Subcutaneous abdominal adipose tissue (tissue), 5 donors: Measurements from ENCODE around the gene CALCR.

Source experiments
- H3K27ac ChIP-seq: one replicate; pipeline ENCODE4 v1.7.0; 2013; ENCODE audit warnings: low read depth, mild to moderate bottlenecking, inconsistent platforms, low read length, moderate library complexity
- H3K27me3 ChIP-seq, 5 donors: one replicate each; pipeline ENCODE4 v1.7.0; 2013; ENCODE audit warnings: low read length in 5 of 5, inconsistent platforms in 1 of 5; ENCODE audit not compliant: control insufficient read depth in 5 of 5, insufficient read depth in 4 of 5
- H3K36me3 ChIP-seq, 5 donors: one replicate each; pipeline ENCODE4 v1.7.0; 2013; ENCODE audit warnings: low read length in 5 of 5; ENCODE audit not compliant: control insufficient read depth in 5 of 5, insufficient read depth in 5 of 5
- H3K4me1 ChIP-seq, 5 donors: one replicate each; pipeline ENCODE4 v1.7.0; 2013; ENCODE audit warnings: low read length in 5 of 5, mild to moderate bottlenecking in 3 of 5, moderate library complexity in 1 of 5; ENCODE audit not compliant: control insufficient read depth in 5 of 5, insufficient read depth in 5 of 5
- H3K4me3 ChIP-seq, 5 donors: one replicate each; pipeline ENCODE4 v1.7.0; 2013; ENCODE audit warnings: low read length in 5 of 5, low read depth in 1 of 5
- H3K9ac ChIP-seq, 5 donors: one replicate each; pipeline ENCODE4 v1.7.0; 2013; ENCODE audit warnings: low read length in 5 of 5, mild to moderate bottlenecking in 4 of 5, moderate library complexity in 3 of 5
- H3K9me3 ChIP-seq, 5 donors: one replicate each; pipeline ENCODE4 v1.7.0; 2013; ENCODE audit warnings: low read length in 5 of 5; ENCODE audit not compliant: control insufficient read depth in 5 of 5
- donor health status: healthy.
- donor health status: healthy.
- donor health status: healthy.
- donor health status: healthy.
- donor health status: healthy.

Gene CALCR

DNA sequence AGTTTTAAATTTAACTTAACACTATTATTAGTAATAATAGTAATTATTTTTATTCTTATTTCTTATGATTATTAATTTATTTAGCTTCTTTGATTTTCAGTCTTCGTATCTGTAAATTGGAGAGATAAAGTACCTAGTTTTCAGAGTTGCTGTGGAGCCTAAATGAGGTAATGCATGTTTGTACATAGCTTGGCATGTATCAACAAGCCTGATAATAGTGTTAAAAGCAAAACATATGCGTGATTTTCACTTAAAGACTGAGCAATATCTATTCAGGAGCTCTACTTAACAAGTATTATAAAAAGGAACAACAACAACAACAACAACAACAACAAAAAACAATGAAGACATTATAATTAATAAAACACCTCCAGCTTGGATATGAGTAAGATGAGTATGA is 12.4 kb downstream of the CALCR start:
- Histone ChIP-seq H3K4me3 (no peak overlapping the region), H3K27me3 (no peaks in the 10 kb centered on the region), H3K27ac (no peak overlapping the region), H3K9me3 (no peaks in the 10 kb centered on the region), H3K4me1 (no peaks in the 10 kb centered on the region), H3K36me3 (no peaks in the 10 kb centered on the region), H3K9ac (no peak overlapping the region)

DNA sequence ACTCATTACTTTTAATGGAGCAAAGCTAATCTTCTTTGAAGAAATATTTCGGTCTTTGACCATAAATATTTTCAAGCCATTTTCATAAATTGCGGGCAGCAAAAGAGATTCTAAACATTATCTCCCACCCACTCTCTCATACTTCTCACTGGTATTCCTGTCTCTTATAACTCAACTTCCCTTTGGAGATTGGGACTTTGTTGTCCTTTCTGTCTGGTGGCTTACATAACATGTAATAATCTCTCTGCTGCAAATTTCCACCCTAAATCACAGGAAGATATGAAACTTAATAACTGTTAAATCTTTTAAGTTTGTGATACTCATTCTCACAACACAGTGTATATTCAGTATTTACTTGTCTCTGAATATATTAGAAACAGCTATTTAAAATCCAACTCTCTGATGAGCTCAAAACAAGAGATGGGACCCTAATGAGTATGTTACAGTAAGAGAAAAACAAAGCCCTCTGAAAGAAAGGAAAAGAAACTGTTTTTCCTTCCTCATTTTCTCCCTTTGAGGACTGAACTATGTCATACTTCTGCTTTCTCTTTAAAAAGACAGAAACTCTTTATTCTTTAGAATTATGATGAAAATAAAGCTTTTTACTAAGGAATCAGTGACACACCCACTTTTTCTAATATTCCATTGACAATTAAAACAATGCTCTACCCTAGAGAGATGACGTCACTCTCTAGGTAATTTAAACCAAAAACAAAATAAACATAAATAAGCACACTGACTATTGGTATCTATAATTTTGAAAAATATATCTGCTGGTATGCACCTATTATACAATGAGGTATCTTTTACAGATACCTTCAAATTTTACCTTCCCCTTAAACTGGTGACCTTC is 14.7 kb downstream of the CALCR start:
- Histone ChIP-seq H3K4me1 (no peaks in the 10 kb centered on the region), H3K36me3 (no peaks in the 10 kb centered on the region), H3K27me3 (no peaks in the 10 kb centered on the region), H3K9me3 (no peaks in the 10 kb centered on the region), H3K9ac (no peak overlapping the region), H3K4me3 (no peak overlapping the region), H3K27ac (no peak overlapping the region)

DNA sequence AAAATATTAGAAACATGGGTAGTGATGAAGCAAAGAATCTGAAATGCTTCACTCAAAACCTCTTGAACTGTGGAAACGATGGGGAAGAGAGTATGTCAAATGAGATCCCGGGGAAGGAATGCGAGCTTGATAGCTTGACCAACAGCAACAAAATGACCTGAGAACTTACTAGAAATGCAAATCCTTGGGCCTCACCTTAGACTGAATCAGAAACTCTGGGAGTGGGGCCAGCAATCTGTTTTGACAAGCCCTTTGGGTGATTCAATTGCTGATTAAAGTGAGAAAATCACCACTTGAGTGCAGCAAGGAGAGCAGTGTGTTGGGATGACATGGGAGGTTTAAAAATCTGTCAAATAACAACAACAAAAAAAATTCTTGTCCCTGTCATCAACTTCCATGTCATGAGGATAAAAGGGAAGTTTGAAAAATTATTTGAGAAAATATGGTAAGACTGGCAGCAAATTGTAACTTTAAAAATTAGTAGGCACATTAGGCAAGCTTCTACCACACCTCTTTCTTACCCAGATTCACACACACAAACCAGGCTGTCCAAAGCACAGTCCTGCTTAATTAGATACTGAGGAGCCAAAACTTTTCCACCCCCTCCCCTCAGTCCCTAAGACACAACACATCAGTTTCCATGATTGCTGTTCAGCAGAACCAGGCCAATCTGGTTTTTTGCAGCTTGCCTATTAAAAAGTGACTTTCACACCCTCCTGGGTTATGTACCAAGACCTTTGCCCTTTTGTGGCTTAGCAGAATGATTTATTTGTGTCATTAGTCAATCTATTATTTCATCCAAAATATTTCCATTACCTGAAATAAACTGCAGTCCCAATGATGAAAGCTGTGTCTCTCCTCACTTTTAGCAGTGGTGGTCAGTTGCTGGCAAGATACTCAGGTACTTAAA is 15.6 kb downstream of the CALCR start:
- no peak overlapping the region for H3K27ac ChIP-seq
- H3K4me1 ChIP-seq: no peaks in the 10 kb centered on the region
- H3K9ac ChIP-seq: no peak overlapping the region
- H3K27me3 ChIP-seq: no peaks in the 10 kb centered on the region
- H3K36me3 ChIP-seq: no peaks in the 10 kb centered on the region
- H3K4me3 ChIP-seq: no peak overlapping the region
- H3K9me3 ChIP-seq: no peaks in the 10 kb centered on the region

DNA sequence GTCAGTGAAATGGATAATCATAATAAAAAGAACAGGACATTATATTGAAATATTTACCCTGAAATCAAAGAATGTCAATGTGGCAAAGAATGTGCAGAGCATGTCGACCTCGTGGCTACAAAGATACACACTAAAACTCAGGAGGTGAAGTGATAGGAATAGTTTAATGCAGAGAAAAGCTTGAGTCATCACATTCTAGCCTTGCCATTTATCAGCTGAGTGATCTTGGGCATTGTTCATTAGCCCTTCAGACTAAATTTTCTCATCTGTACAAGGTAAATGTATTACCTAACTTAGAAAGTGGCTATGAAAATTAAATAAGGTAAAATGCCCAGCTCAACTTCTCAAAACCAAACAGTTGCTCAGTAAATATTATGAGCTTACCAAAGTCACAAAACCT is 22.6 kb downstream of the CALCR start:
- H3K36me3 ChIP-seq: no peaks in the 10 kb centered on the region
- H3K4me1 ChIP-seq: no peaks in the 10 kb centered on the region
- no peak overlapping the region for H3K27ac ChIP-seq
- H3K27me3 ChIP-seq: no peaks in the 10 kb centered on the region
- H3K9me3 ChIP-seq: no peaks in the 10 kb centered on the region
- no peak overlapping the region for H3K9ac ChIP-seq
- H3K4me3 ChIP-seq: no peak overlapping the region

DNA sequence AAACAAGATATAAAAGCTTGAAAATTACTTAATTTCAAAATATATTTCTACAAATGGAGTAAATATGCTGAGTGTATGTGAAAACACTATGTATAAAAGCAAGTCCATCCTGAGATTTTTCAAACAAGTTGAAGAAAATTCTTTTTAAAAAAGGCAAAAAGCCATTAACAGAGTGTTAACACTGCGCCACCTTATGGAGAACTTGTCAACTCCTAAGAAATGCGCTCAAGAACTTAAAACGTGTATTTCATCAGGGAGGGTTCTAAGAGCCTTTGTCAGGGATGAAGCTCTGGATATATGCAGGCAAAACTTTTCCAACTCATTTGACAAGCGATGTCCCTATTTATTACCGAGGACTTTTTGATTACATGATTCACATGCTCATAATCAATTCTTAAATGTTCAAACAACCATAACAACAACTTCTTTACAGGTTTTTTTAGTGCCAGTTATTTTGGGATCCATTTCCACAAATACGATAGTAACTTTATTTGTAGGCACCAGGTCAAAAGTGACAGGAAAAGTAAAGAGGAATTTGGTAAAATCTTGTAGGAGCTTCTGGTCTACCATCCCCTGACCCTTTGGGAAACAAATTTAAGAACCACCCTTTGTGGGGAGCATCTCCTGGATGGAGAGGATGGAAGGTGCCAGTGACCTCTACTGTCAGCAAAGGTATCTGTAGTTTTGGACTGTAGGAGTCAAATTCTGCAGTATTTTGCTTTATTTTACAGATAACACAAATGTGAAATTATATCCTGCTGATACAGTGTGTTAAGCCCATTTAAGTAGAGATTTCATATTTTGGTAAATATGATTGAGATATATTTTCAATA is 23.2 kb downstream of the CALCR start:
- Histone ChIP-seq H3K4me1 (no peaks in the 10 kb centered on the region), H3K9ac (no peak overlapping the region), H3K27me3 (no peaks in the 10 kb centered on the region), H3K27ac (no peak overlapping the region), H3K9me3 (no peaks in the 10 kb centered on the region), H3K36me3 (no peaks in the 10 kb centered on the region), H3K4me3 (no peak overlapping the region)

DNA sequence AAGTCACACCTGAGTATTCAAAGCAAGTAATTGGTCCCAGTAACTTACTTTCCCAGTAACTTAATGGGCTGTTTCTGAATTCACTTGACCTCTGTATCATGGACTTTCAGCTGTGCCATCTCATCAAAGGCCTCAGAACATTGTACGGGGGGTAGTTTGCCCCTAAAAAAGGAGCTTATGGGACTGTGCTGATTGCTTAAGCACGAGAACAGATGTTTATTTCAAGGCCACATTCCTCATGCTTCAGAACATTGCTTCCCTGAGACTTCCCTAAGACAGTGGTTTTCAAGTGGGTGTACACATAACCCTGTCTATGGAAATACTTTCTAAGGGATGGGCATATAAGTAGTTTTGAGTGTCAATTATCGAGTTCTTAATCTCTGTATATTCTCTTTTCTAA is 26.8 kb downstream of the CALCR start:
- H3K36me3 ChIP-seq: no peaks in the 10 kb centered on the region
- no peaks in the 10 kb centered on the region for H3K27me3 ChIP-seq
- no peak overlapping the region for H3K4me3 ChIP-seq
- no peak overlapping the region for H3K27ac ChIP-seq
- H3K9me3 ChIP-seq: no peaks in the 10 kb centered on the region
- no peak overlapping the region for H3K9ac ChIP-seq
- no peaks in the 10 kb centered on the region for H3K4me1 ChIP-seq

DNA sequence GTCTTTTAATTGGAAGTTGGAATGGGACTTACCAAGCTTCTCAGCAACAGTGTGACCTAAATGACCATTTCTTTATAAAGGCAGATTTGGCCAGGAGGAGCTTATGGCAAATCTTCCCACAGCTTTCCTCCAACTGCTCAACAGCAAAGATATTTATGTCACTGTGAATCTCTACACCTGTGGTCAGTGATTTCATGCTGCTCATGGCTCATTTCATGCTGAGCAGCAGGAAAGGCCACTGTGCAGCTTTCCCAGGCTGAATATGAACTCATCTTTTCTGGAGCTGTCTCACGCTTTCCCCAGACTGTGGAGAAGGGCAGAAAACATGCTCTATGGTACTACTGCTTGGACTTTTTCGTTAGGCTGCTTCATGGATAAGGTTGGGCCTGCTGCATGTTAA is 29.8 kb downstream of the CALCR start:
- Histone ChIP-seq H3K4me3 (no peak overlapping the region), H3K4me1 (no peaks in the 10 kb centered on the region), H3K27me3 (no peaks in the 10 kb centered on the region), H3K27ac (no peak overlapping the region), H3K36me3 (no peaks in the 10 kb centered on the region), H3K9ac (no peak overlapping the region), H3K9me3 (no peaks in the 10 kb centered on the region)

DNA sequence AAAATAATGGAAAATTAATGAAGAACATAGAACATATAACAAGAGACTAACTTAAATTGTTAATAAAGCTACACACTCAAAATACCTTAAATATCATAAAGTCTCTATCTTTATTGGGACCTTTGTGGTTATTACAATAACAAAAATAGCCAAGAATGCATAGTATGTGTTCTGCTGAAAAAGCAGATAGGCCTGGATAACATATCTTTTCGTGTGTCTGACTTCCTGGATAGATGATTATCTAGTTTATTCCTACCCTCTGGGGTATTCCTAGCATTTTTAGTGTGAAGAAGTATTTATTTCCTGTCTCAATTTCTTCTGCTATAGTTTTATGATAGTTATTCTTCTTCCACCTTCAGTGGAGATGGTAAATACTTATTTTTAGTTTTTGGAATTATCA is 36.5 kb downstream of the CALCR start:
- Histone ChIP-seq H3K27ac (no peak overlapping the region), H3K36me3 (no peaks in the 10 kb centered on the region), H3K4me1 (no peaks in the 10 kb centered on the region), H3K9me3 (no peaks in the 10 kb centered on the region), H3K9ac (no peak overlapping the region), H3K4me3 (no peak overlapping the region), H3K27me3 (no peaks in the 10 kb centered on the region)

DNA sequence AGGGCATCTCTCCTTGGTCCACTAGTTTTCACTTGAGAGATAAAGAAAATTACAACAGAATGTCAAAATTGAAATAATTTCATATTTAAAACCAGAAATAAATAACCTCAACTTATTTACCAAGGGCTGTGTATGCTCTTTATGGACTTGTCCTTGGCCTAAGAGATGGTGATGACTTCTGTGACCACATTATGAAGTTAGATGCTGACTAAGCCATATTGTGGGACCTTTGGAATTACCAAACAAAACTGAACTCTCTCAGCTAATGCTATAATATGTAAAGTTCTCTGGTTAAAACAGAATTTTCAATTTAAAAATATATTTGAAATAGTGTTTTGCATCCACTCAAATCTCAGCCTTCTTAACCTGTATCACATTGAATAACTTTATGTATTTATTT is 38.9 kb downstream of the CALCR start:
- no peaks in the 10 kb centered on the region for H3K36me3 ChIP-seq
- no peaks in the 10 kb centered on the region for H3K9me3 ChIP-seq
- no peak overlapping the region for H3K27ac ChIP-seq
- no peaks in the 10 kb centered on the region for H3K27me3 ChIP-seq
- H3K9ac ChIP-seq: no peak overlapping the region
- no peak overlapping the region for H3K4me3 ChIP-seq
- H3K4me1 ChIP-seq: no peaks in the 10 kb centered on the region
